NCI-H345 (cell line): ENCODE measurements around the gene MRPL37.

Experiments
- DNase-seq: peaks from one replicate; lab custom pipeline; 2025; lab: John Stamatoyannopoulos, UW

The MRPL37 gene

DNA sequence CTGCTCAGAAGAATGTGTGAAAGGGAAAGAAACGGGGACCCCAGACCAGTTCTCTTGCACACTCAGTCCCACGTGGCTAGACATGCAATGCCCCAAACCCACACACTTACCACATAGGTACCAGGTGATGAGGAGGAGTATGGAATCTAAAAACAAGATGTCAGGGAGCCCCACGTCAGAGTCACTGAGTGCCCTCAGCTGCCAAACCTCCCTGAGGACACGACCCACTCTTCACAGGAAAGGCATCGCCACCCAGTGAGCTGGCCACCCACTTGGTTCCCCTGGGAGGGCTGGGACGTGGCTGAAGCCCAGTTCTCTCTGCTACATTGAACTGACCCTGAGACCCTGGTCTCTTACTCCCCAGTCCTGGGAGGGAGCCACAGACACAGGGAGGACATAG lies 41.4 kb downstream of the MRPL37 start:
- no peak for DNase-seq

- DNase-seq: no peak
Observed at GRCh38 chr1:54243022-54243421, 43.1 kb downstream of the MRPL37 start.

GRCh38 chr1:54244655-54245054 lies 44.7 kb downstream of the MRPL37 start:
- no peak for DNase-seq

DNA sequence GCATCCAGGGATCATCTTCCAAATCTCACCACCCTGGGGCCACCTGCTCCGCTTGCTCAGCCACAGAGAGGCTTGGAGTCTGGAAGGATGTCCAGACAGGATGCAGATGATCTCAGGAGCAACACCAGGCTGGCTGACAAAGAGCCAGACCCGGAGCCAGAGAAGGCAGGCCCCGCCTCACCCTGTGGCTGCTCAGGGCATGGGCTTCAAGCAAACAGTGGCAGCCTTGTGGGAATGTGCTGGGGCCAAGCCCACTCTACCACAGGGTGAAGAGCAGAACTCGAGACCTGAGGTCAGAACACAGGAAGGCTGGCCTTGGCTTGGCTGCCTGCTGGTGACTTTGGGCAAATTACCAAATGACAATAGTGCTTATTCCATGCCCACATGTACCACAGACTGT lies 45.5 kb downstream of the MRPL37 start:
- DNase-seq: no peak

- DNase-seq: no peak
Observed at GRCh38 chr1:54246116-54246721, 46.3 kb downstream of the MRPL37 start.

GRCh38 chr1:54247863-54248515 lies 48.0 kb downstream of the MRPL37 start:
- DNase-seq: no peak

- no peak for DNase-seq
Observed at GRCh38 chr1:54248966-54249365, 49.0 kb downstream of the MRPL37 start.

DNA sequence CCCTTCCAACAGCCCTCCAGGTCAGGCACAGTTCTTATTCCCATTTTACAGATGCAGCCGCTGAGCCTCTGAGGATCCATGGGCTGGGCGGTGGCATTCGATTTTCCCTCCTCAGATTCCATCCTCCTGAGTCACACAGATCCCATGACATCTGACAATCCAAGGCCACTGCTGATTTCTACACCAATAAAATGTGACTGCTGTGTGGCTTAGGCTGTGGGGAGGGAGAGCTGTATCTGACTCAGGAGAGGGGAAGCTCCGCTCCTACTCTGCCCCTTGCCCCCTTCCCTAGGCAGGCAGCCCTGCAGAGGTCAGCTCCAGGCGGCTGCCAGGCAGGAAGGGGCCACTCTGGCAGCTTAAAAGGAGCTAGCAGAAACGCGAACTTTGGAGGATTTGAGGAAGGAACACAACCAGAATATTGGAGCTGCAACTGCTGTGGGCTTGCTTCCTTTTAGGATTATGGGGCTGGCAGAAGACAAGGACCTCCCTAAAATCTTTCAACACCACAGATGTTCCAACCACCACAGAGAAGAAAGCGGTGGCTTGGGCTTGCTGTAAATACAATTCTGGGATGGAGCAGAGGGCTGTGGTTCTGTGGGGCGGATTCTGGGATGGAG lies 50.0 kb downstream of the MRPL37 start:
- no peak for DNase-seq

DNA sequence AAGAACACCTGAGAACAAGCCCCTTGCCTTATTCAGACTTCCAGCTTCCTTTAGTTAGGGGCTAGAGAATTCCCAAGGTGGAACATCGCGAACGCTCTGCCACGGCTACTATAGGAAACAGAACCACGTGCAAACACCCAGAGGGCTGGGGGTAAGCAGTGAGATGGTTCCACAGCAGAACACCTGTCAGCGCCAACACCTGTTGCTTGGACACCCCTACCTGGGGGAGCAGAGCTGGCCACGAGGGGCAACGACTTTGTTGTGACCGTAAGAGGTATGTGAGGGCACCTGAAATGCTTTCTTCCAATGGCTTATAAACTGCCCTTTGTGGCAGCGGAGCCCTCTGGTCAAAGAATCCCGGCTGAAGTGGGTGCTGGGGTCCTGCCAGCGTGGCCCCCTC lies 50.7 kb downstream of the MRPL37 start:
- no peak for DNase-seq

DNA sequence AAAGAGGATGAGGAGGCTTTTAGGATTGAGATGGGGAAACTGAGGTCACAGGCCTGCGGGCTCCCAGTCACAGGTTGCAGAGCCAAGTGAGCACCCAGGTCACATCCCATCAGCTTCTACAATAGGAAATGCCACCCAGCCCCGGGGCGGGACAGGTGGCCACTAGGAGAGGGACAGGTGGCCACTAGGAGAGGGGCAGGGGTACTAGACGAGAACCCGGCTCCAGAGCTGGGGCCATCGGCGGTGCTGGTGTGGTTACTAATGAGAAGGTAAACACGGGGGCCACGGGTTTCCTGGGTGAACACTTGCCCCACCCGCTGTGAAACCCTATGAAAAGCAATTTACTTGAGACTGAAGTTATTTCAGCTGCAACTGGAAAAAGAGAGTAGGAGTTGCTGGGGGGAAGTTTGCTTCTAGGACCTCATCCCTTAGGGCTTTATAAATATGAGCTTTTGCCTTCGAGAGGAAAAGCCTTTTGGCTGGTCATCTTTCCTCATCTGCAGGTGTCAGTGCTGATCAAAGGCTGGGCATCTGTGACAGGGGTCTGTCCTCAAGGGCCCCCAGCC lies 52.5 kb downstream of the MRPL37 start:
- DNase-seq: no peak

- DNase-seq: no peak
Observed at GRCh38 chr1:54253480-54253879, 53.5 kb downstream of the MRPL37 start.

DNA sequence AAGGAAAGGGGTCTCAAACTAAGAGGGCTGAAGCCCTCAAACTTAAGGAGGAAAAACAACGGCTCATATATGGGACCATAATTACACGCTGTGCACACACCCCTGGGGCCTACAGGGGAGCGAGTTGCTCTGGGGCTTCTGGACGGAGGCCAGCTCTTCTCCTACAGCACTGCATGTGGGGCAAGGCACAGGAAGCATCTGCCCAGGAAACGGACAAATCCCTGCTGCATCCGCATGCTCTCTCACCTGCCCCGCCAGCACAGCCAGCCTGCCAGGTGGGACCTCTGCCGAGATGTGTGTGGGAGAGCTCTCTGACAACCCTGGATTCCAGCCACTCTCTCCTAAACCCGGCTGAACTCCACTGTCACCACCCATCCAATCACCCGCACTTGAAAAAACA lies 54.1 kb downstream of the MRPL37 start:
- DNase-seq: peak; percentile 75

DNA sequence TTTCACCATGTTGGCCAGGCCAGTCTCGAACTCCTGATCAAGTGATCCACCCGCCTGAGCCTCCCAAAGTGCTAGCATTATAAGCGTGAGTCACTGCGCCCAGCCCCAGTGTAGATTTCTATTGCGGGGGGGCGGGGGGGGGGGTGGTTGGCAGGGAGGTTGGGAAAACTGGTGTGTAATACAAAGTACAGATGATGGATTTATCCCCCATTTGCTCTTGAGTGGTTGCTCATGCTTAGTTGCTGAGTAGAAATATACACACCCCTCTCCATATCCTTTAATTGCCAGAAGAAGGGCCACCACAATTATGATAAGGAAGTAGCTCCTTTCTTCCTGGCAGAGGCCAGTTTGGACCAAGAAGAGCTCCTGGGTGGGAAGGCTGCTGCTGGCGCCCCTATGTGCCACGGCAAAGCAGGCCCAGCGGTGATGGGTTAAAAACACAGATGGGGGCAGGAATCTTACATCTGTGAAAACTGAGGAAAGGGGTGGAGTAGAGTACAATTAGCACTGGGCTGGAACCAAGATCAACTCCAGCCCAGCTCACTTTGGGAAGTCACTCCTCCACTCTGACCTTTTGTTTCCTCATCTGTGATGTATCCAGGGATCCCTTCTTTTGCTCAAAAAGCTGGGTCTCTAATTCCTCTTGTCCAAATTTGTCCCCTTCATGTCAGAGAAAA lies 55.2 kb downstream of the MRPL37 start:
- DNase-seq: no peak

DNA sequence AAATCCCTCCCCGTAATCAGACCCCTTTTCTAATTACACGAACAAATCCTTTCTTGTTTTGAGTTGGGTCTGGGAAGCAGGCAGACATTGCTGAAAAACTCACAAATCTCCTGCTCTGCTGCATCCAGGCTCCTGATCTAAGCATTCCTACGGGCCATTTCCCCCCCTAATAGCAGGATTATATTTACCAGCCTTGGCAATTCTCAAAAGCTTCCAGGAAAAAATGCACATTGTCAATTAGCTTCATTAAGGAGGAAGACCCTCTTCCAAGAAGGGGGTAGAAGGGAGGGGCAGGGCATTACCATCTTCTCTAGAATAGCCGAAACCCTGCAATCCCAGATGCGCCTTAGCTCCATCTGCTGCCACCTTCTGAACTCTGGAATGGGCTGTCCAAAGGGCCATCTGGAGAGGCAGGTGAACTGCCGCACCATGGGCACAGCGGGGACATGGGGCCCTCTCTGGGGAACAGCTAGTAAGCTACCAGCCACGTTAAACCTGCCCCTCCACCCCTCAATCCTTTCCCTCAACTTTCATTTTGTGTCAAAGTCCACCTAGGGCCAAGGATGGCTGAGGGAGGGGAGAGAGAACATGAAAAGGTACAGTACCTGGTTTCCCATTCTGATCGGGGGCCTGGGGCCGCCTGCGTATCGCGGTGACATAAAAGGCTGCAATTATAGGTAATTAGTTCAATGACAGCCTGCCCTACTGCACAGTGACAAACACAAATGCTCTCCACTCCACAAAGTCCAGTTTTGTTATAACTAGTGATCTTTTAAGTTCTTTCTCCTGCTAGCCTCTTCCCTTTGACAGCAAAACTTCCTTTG lies 56.8 kb downstream of the MRPL37 start:
- DNase-seq: no peak

GRCh38 chr1:54257346-54257620 lies 57.3 kb downstream of the MRPL37 start:
- no peak for DNase-seq

- no peak for DNase-seq
Observed at GRCh38 chr1:54257876-54258275, 57.9 kb downstream of the MRPL37 start.

- DNase-seq: no peak
Observed at GRCh38 chr1:54259546-54260140, 59.7 kb downstream of the MRPL37 start.

DNA sequence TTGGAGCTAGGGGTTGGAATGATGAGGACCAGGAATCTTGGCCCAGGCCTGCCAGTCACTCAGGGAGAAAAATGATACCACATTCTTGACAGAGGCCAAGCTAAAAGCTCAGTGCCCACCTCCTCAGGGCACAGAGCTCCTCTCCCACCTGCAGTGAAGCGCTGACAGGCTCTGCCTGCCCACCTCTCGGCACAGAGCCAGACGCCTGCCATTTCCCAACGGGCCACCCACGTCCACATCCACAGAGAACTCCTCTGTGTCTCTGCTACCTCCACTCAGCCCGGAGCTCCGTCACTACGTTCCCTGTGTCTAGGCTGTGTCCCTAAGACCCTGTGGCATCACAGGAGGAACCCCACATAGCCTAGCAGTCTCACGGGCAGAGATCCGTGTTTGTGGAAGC lies 60.8 kb downstream of the MRPL37 start:
- no peak for DNase-seq

GRCh38 chr1:54262244-54262643 lies 62.3 kb downstream of the MRPL37 start:
- no peak for DNase-seq

- DNase-seq: no peak
Observed at GRCh38 chr1:54263601-54264226, 63.7 kb downstream of the MRPL37 start.

DNA sequence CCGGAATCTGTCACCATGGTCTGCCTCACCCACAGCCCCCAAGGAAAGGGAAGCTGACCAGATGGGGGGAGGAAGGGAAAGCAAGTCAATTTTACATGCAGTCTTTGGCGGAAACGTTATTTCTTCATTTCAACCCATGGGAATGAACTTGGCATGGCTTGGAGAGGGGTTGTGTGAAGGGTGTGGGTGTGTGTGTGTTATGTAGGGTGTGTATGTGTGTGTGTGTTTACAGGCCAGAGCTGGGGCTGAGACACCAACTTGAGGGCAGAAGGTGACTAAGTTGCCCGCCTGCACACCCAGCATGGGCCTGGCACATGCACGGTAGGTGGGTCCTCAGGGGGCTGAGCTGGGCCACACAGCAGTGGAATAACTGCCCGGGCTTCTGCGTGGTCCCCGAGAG lies 65.2 kb downstream of the MRPL37 start:
- DNase-seq: no peak
